HepG2 (cell line): Measurements from ENCODE around the gene BBOF1. TPM values are rescaled to one million over a fixed set of nuclear protein-coding genes. Genes with fewer than 3 reads are reported as not detected.

Source experiments
- ATF3 ChIP-seq: sonication (generic); formaldehyde crosslinking; IDR thresholded peaks from 2 replicates; pipeline ENCODE4 v1.4.0; 2020; ENCODE audit warnings: missing genetic modification reagents
- GABPB1 ChIP-seq: IDR thresholded peaks from 2 replicates; pipeline ENCODE4 v1.6.1; 2016; ENCODE audit warnings: mild to moderate bottlenecking, missing genetic modification reagents, moderate library complexity, missing compliant biosample characterization
- JUN ChIP-seq: sonication (generic); formaldehyde crosslinking; IDR thresholded peaks from 2 replicates; pipeline ENCODE4 v1.4.0; 2020; ENCODE audit warnings: mild to moderate bottlenecking, missing genetic modification reagents
- KLF12 ChIP-seq: sonication (generic); formaldehyde crosslinking; IDR thresholded peaks from 2 replicates; pipeline ENCODE4 v1.4.0; 2020; ENCODE audit warnings: missing genetic modification reagents, borderline replicate concordance
- SMAD9 ChIP-seq: sonication (generic); formaldehyde crosslinking; IDR thresholded peaks from 2 replicates; pipeline ENCODE4 v1.5.1; 2020; ENCODE audit warnings: mild to moderate bottlenecking, missing genetic modification reagents
- ZNF678 ChIP-seq: sonication (generic); formaldehyde crosslinking; IDR thresholded peaks from 2 replicates; pipeline ENCODE4 v1.4.0; 2020; ENCODE audit warnings: mild to moderate bottlenecking, missing genetic modification reagents
- ZNF724P ChIP-seq: sonication (generic); formaldehyde crosslinking; IDR thresholded peaks from 2 replicates; pipeline ENCODE4 v1.8.0; 2022; ENCODE audit warnings: missing genetic modification reagents, borderline replicate concordance
- polyA plus RNA-seq, 8 experiments: library from polyadenylated mRNA; depleted of rRNA in 3 of 8; stranded (reverse) in 7 of 8; unstranded in 1 of 8; fragments of >200 nt; fragmentation: Illumina TruSeq in 4 of 8; extraction: Trizol in 4 of 8; gene quantifications; 2 replicates each; pipeline versions ENCODE4 v1.2.1 to v1.2.3, GENCODE V29; 2011 to 2016; ENCODE audit warnings: low read depth in 4 of 8, missing spikeins in 1 of 8, mixed read lengths in 1 of 8; ENCODE audit not compliant: insufficient read depth in 1 of 8
- total RNA-seq, 5 experiments: library from RNA; depleted of rRNA; stranded (reverse); fragments of >200 nt; fragmentation: Illumina TruSeq; extraction: Trizol; gene quantifications; 2 replicates each; pipeline ENCODE4 v1.2.3, GENCODE V29; 2016; ENCODE audit warnings: low read depth in 1 of 5
- TF ChIP-seq, protein P1 (sequence below): sonication (generic); formaldehyde crosslinking; IDR thresholded peaks from 2 replicates; pipeline ENCODE4 v1.9.0; 2021; ENCODE audit warnings: missing genetic modification reagents, mild to moderate bottlenecking, borderline replicate concordance
- TF ChIP-seq, protein P2 (sequence below): IDR thresholded peaks from 2 replicates; pipeline ENCODE4 v1.6.1; 2016; ENCODE audit warnings: low read depth, missing genetic modification reagents, missing compliant biosample characterization
- TF ChIP-seq, protein P3 (sequence below), 2 experiments: IDR thresholded peaks; 2 replicates each; pipeline ENCODE4 v1.6.1; 2011 to 2012; ENCODE audit warnings: low read length in 2 of 2, borderline replicate concordance in 1 of 2, low read depth in 1 of 2, mild to moderate bottlenecking in 1 of 2, moderate library complexity in 1 of 2
- TF ChIP-seq, protein P4 (sequence below): sonication (generic); formaldehyde crosslinking; IDR thresholded peaks from 2 replicates; pipeline ENCODE4 v1.5.1; 2020; ENCODE audit warnings: missing genetic modification reagents, mild to moderate bottlenecking, borderline replicate concordance
- TF ChIP-seq, protein P5 (sequence below): sonication (generic); formaldehyde crosslinking; conservative IDR thresholded peaks from 2 replicates; pipeline ENCODE4 v1.4.0; 2020; ENCODE audit warnings: missing genetic modification reagents
- TF ChIP-seq, protein P6 (sequence below): sonication (generic); formaldehyde crosslinking; IDR thresholded peaks from 2 replicates; pipeline ENCODE4 v1.5.0; 2020; ENCODE audit warnings: mild to moderate bottlenecking, missing genetic modification reagents

The BBOF1 gene
- total and polyA plus RNA-seq, 2 of the 13 experiments (the other 11 are each of a cell fraction or from before 2014, with no cell fraction given) = 1.6 to 2.3 TPM

- TF ChIP-seq KLF12 (no peak), SMAD9 (no peak), ATF3 (no peak), ZNF724P (CRISPR knock-in tag) (no peak), ZNF678 (no peak), GABPB1 (CRISPR knock-in tag) (no peak), JUN (CRISPR knock-in tag) (no peak)
- TF ChIP-seq, protein P1, sequence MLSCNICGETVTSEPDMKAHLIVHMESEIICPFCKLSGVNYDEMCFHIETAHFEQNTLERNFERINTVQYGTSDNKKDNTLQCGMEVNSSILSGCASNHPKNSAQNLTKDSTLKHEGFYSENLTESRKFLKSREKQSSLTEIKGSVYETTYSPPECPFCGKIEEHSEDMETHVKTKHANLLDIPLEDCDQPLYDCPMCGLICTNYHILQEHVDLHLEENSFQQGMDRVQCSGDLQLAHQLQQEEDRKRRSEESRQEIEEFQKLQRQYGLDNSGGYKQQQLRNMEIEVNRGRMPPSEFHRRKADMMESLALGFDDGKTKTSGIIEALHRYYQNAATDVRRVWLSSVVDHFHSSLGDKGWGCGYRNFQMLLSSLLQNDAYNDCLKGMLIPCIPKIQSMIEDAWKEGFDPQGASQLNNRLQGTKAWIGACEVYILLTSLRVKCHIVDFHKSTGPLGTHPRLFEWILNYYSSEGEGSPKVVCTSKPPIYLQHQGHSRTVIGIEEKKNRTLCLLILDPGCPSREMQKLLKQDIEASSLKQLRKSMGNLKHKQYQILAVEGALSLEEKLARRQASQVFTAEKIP (CRISPR knock-in tag) = no peak
- TF ChIP-seq, protein P2, sequence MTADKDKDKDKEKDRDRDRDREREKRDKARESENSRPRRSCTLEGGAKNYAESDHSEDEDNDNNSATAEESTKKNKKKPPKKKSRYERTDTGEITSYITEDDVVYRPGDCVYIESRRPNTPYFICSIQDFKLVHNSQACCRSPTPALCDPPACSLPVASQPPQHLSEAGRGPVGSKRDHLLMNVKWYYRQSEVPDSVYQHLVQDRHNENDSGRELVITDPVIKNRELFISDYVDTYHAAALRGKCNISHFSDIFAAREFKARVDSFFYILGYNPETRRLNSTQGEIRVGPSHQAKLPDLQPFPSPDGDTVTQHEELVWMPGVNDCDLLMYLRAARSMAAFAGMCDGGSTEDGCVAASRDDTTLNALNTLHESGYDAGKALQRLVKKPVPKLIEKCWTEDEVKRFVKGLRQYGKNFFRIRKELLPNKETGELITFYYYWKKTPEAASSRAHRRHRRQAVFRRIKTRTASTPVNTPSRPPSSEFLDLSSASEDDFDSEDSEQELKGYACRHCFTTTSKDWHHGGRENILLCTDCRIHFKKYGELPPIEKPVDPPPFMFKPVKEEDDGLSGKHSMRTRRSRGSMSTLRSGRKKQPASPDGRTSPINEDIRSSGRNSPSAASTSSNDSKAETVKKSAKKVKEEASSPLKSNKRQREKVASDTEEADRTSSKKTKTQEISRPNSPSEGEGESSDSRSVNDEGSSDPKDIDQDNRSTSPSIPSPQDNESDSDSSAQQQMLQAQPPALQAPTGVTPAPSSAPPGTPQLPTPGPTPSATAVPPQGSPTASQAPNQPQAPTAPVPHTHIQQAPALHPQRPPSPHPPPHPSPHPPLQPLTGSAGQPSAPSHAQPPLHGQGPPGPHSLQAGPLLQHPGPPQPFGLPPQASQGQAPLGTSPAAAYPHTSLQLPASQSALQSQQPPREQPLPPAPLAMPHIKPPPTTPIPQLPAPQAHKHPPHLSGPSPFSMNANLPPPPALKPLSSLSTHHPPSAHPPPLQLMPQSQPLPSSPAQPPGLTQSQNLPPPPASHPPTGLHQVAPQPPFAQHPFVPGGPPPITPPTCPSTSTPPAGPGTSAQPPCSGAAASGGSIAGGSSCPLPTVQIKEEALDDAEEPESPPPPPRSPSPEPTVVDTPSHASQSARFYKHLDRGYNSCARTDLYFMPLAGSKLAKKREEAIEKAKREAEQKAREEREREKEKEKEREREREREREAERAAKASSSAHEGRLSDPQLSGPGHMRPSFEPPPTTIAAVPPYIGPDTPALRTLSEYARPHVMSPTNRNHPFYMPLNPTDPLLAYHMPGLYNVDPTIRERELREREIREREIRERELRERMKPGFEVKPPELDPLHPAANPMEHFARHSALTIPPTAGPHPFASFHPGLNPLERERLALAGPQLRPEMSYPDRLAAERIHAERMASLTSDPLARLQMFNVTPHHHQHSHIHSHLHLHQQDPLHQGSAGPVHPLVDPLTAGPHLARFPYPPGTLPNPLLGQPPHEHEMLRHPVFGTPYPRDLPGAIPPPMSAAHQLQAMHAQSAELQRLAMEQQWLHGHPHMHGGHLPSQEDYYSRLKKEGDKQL (CRISPR knock-in tag) = no peak
- TF ChIP-seq, protein P3, sequence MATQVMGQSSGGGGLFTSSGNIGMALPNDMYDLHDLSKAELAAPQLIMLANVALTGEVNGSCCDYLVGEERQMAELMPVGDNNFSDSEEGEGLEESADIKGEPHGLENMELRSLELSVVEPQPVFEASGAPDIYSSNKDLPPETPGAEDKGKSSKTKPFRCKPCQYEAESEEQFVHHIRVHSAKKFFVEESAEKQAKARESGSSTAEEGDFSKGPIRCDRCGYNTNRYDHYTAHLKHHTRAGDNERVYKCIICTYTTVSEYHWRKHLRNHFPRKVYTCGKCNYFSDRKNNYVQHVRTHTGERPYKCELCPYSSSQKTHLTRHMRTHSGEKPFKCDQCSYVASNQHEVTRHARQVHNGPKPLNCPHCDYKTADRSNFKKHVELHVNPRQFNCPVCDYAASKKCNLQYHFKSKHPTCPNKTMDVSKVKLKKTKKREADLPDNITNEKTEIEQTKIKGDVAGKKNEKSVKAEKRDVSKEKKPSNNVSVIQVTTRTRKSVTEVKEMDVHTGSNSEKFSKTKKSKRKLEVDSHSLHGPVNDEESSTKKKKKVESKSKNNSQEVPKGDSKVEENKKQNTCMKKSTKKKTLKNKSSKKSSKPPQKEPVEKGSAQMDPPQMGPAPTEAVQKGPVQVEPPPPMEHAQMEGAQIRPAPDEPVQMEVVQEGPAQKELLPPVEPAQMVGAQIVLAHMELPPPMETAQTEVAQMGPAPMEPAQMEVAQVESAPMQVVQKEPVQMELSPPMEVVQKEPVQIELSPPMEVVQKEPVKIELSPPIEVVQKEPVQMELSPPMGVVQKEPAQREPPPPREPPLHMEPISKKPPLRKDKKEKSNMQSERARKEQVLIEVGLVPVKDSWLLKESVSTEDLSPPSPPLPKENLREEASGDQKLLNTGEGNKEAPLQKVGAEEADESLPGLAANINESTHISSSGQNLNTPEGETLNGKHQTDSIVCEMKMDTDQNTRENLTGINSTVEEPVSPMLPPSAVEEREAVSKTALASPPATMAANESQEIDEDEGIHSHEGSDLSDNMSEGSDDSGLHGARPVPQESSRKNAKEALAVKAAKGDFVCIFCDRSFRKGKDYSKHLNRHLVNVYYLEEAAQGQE (IDR thresholded peaks at IDR 0.05; ENCODE audit: borderline replicate concordance in 1 of 2, low read depth in 1 of 2, low read length in 2 of 2) = no peak
- TF ChIP-seq, protein P4, sequence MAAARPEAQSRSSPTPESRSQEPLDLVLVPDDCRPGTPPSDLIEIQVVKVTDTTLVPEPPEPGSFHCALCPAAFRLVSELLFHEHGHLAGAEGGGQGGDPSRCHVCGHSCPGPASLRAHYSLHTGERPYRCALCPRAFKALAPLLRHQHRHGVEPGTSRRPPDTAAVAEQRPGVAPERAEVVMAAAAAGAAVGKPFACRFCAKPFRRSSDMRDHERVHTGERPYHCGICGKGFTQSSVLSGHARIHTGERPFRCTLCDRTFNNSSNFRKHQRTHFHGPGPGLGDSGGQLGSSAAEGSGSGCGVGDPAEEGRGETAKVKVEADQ (CRISPR knock-in tag) = no peak
- TF ChIP-seq, protein P5, sequence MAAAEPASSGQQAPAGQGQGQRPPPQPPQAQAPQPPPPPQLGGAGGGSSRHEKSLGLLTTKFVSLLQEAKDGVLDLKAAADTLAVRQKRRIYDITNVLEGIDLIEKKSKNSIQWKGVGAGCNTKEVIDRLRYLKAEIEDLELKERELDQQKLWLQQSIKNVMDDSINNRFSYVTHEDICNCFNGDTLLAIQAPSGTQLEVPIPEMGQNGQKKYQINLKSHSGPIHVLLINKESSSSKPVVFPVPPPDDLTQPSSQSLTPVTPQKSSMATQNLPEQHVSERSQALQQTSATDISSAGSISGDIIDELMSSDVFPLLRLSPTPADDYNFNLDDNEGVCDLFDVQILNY (CRISPR knock-in tag) = no peak
- TF ChIP-seq, protein P6, sequence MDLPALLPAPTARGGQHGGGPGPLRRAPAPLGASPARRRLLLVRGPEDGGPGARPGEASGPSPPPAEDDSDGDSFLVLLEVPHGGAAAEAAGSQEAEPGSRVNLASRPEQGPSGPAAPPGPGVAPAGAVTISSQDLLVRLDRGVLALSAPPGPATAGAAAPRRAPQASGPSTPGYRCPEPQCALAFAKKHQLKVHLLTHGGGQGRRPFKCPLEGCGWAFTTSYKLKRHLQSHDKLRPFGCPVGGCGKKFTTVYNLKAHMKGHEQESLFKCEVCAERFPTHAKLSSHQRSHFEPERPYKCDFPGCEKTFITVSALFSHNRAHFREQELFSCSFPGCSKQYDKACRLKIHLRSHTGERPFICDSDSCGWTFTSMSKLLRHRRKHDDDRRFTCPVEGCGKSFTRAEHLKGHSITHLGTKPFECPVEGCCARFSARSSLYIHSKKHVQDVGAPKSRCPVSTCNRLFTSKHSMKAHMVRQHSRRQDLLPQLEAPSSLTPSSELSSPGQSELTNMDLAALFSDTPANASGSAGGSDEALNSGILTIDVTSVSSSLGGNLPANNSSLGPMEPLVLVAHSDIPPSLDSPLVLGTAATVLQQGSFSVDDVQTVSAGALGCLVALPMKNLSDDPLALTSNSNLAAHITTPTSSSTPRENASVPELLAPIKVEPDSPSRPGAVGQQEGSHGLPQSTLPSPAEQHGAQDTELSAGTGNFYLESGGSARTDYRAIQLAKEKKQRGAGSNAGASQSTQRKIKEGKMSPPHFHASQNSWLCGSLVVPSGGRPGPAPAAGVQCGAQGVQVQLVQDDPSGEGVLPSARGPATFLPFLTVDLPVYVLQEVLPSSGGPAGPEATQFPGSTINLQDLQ = no peak
Observed at GRCh38 chr14:73995977-73996378, 23.2 kb upstream of the BBOF1 start (continued).
